SIG-M5 treated with dmso at 0.1 percent for 504 hours (cell line): ENCODE measurements around the gene LTBP1.
A peak's percentile ranks its signal among the peaks of the same experiment; 100 is the strongest.
"Not testable (repeated sequence)": the region's sequence is repeated elsewhere in the genome, so short reads cannot be mapped to it uniquely, and the experiment has no call there.

Source experiments
- DNase-seq: peaks from one replicate; lab custom pipeline; 2025; ENCODE audit not compliant: unreplicated experiment; lab: John Stamatoyannopoulos, UW

The LTBP1 gene

GRCh38 chr2:33038230-33038629 is 91.5 kb downstream of the LTBP1 start:
- DNase-seq: no peak

GRCh38 chr2:33038799-33039198 is 92.0 kb downstream of the LTBP1 start:
- peak; percentile 19 for DNase-seq

- no peak for DNase-seq
Measured at GRCh38 chr2:33040541-33040940, 93.8 kb downstream of the LTBP1 start.

- no peak for DNase-seq
Measured at GRCh38 chr2:33042265-33042664, 95.5 kb downstream of the LTBP1 start.

- DNase-seq: no peak
Measured at GRCh38 chr2:33042819-33043218, 96.1 kb downstream of the LTBP1 start.

GRCh38 chr2:33047939-33048338 is 101.2 kb downstream of the LTBP1 start:
- no peak for DNase-seq

GRCh38 chr2:33051586-33052360 is 105.0 kb downstream of the LTBP1 start:
- DNase-seq: peak; percentile 97

- no peak for DNase-seq
Measured at GRCh38 chr2:33052361-33052735, 105.6 kb downstream of the LTBP1 start.

GRCh38 chr2:33052795-33053194 is 106.0 kb downstream of the LTBP1 start:
- DNase-seq: not testable (repeated sequence)

- no peak for DNase-seq
Measured at GRCh38 chr2:33056170-33056569, 109.4 kb downstream of the LTBP1 start.

GRCh38 chr2:33057307-33058028 is 110.7 kb downstream of the LTBP1 start:
- not testable (repeated sequence) for DNase-seq

GRCh38 chr2:33058716-33059470 is 112.1 kb downstream of the LTBP1 start:
- no peak for DNase-seq

- DNase-seq: no peak
Measured at GRCh38 chr2:33059471-33060156, 112.9 kb downstream of the LTBP1 start.

GRCh38 chr2:33060405-33060804 is 113.7 kb downstream of the LTBP1 start:
- no peak for DNase-seq

- DNase-seq: no peak
Measured at GRCh38 chr2:33062665-33063250, 116.0 kb downstream of the LTBP1 start.

GRCh38 chr2:33064349-33064801 is 117.6 kb downstream of the LTBP1 start:
- DNase-seq: no peak

- no peak for DNase-seq
Measured at GRCh38 chr2:33067598-33067997, 120.8 kb downstream of the LTBP1 start.

- no peak for DNase-seq
Measured at GRCh38 chr2:33068261-33068660, 121.5 kb downstream of the LTBP1 start.

- DNase-seq: peak; percentile 9
Measured at GRCh38 chr2:33069894-33070651, 123.3 kb downstream of the LTBP1 start.

GRCh38 chr2:33071591-33071990 is 124.8 kb downstream of the LTBP1 start:
- no peak for DNase-seq
